GM12801 (cell line): ENCODE results near the gene IL1A.

Source experiments
- CTCF ChIP-seq: IDR thresholded peaks from one replicate; pipeline ENCODE4 v1.5.1; 2011; ENCODE audit warnings: control low read depth; ENCODE audit not compliant: insufficient read length; ENCODE audit errors: extremely low read depth

Gene IL1A

GRCh38 chr2:112794131-112794733 is 9.9 kb upstream of the IL1A start:
- TF ChIP-seq CTCF, result no peak

GRCh38 chr2:112793449-112793978 is 9.2 kb upstream of the IL1A start:
- TF ChIP-seq CTCF, result no peak

- no peak for TF ChIP-seq CTCF
Observed at GRCh38 chr2:112792419-112792818, 8.1 kb upstream of the IL1A start.

GRCh38 chr2:112791693-112792230 is 7.5 kb upstream of the IL1A start:
- no peak for TF ChIP-seq CTCF

- TF ChIP-seq CTCF, result no peak
Observed at GRCh38 chr2:112791019-112791418, 6.7 kb upstream of the IL1A start.

- no peak for TF ChIP-seq CTCF
Observed at GRCh38 chr2:112790305-112790704, 6.0 kb upstream of the IL1A start.

GRCh38 chr2:112789186-112789585 is 4.9 kb upstream of the IL1A start:
- no peak for TF ChIP-seq CTCF
